GM06990 (cell line): ENCODE data around the gene CHST9.

Source experiments
- DNase-seq: peaks from one replicate; pipeline ENCODE4 v3.0.0-alpha.2; 2011; ENCODE audit not compliant: insufficient read length; ENCODE audit errors: extremely low read depth
- H3K27me3 ChIP-seq: replicated peaks from 2 replicates; pipeline ENCODE4 v1.6.0; 2011; ENCODE audit warnings: low read length; ENCODE audit not compliant: control insufficient read depth, insufficient read depth
- H3K36me3 ChIP-seq: 2 replicates; pipeline ENCODE4 v1.5.1; 2011; ENCODE audit warnings: low read length; ENCODE audit not compliant: control insufficient read depth, insufficient read depth
- H3K4me3 ChIP-seq: replicated peaks from 2 replicates; pipeline ENCODE4 v1.5.1; 2011; ENCODE audit warnings: low read depth, mild to moderate bottlenecking, control low read depth, low read length
- TF ChIP-seq, protein P1 (sequence below): IDR thresholded peaks from 2 replicates; pipeline ENCODE4 v1.5.1; 2011; ENCODE audit warnings: low read length, control low read depth, mild to moderate bottlenecking, inconsistent platforms; ENCODE audit not compliant: insufficient read depth, poor library complexity, severe bottlenecking

Gene CHST9

DNA sequence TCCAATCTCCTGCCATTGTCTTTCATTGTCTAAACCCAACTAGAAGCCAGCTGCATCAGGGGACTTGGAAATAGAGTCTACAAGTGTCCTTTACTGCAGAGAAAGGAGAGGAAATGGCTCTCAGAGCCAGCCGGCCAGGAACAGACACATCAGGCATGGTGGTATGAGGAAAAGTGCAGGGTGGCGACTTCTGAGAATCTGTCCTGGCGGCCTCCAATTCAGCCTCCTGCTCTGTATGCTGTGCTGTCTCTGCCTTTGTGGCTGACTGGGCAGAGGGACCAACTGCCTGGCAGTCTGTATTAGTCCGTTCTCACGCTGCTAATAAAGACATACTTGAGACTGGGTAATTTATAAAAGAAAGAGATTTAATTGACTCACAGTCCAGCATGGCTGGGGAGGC is 282.8 kb downstream of the CHST9 start:
- Histone ChIP-seq H3K27me3 (no peaks in the 10 kb centered on the region), H3K36me3 (no peaks in the 10 kb centered on the region), H3K4me3 (no peak overlapping the region)
- no peak for DNase-seq
- TF ChIP-seq, protein P1, sequence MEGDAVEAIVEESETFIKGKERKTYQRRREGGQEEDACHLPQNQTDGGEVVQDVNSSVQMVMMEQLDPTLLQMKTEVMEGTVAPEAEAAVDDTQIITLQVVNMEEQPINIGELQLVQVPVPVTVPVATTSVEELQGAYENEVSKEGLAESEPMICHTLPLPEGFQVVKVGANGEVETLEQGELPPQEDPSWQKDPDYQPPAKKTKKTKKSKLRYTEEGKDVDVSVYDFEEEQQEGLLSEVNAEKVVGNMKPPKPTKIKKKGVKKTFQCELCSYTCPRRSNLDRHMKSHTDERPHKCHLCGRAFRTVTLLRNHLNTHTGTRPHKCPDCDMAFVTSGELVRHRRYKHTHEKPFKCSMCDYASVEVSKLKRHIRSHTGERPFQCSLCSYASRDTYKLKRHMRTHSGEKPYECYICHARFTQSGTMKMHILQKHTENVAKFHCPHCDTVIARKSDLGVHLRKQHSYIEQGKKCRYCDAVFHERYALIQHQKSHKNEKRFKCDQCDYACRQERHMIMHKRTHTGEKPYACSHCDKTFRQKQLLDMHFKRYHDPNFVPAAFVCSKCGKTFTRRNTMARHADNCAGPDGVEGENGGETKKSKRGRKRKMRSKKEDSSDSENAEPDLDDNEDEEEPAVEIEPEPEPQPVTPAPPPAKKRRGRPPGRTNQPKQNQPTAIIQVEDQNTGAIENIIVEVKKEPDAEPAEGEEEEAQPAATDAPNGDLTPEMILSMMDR: no peak

DNA sequence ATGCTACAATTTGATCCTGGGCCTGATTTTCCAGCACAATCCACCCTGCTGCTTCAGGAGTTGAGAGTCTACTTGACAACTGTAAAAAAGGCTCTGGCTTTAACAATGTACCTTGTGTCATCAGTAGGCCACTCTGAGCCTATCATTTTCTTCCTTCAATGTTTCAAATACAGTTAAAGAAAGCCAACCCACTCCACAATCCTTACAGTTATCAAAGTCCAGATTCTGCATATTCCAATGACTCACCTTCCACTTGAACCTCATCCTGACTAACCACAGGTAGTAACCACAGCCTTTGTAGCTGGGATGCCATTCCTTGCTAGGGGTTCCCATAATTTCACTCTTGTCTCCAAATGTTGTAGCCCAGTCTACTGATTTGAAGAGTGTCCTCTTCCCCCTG is 284.1 kb downstream of the CHST9 start:
- Histone ChIP-seq H3K4me3 (no peak overlapping the region), H3K27me3 (no peaks in the 10 kb centered on the region), H3K36me3 (no peaks in the 10 kb centered on the region)
- no peak for DNase-seq
- TF ChIP-seq, protein P1: no peak

DNA sequence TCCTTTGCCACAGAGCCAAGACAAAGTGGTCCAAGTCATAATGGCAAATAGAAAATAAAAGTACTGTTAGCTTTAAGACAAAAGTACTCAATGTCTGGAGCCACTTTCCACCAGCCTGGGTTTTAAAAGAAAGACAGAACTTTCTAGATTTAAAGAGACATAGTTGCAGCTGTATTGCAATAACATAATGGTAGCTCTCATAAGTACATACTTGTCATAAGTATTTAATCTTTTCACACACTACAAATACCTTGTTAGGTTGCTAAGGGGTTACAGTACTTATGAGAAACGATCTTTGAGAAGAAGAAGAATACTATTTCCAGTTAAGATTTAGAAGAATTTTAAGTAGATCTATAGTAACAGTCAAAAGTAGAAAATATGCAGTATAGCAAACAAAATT is 290.7 kb downstream of the CHST9 start:
- DNase-seq: no peak
- Histone ChIP-seq H3K4me3 (no peak overlapping the region), H3K36me3 (no peaks in the 10 kb centered on the region), H3K27me3 (no peaks in the 10 kb centered on the region)
- TF ChIP-seq, protein P1: no peak

DNA sequence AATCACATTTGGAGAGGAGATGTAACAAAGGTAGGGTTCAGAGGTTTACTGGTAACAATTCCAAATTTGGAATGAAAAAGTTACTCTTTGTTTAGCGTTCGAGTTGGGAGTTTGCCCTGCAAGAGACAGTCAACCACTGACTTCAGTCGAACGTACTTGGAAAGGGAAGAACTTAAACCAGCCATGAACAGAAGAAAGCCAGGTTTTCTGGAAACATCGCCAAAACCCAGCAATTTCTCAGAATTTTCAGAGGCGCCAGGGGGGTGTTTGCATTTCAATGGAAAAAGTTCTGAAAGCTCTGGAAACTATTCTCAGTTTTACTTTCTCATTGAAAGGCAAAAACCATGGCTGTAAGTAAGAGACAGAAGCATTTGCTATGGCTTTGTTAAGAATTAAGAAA is 291.1 kb downstream of the CHST9 start:
- Histone ChIP-seq H3K36me3 (no peaks in the 10 kb centered on the region), H3K4me3 (no peak overlapping the region), H3K27me3 (no peaks in the 10 kb centered on the region)
- TF ChIP-seq, protein P1: no peak
- DNase-seq: no peak

DNA sequence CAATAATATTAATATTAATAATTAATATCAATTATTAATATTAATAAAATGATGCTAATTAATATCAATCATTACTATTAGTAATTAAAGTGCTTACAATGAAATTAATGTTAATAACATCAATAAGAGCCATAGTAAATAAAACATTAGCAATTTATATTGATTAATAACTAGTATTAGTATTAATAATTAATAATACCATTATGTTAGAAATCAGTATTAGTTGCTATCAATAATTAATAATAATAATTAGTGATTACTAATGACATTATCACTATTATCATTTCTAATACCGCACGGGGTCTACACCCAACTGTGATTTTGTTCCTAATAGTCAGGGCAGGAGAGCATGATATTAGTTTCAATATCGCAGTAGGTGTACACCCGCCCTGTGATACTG is 296.8 kb downstream of the CHST9 start:
- Histone ChIP-seq H3K36me3 (no peaks in the 10 kb centered on the region), H3K27me3 (no peaks in the 10 kb centered on the region), H3K4me3 (no peak overlapping the region)
- TF ChIP-seq, protein P1: no peak
- no peak for DNase-seq

- no peak overlapping the region for H3K4me3 ChIP-seq
- TF ChIP-seq, protein P1: no peak
These were observed 310.0 kb downstream of the CHST9 start for GRCh38 chr18:26875040-26875654.

More at GRCh38 chr18:26875040-26875654, 310.0 kb downstream of the CHST9 start:
- Histone ChIP-seq H3K27me3 (no peaks in the 10 kb centered on the region), H3K36me3 (no peaks in the 10 kb centered on the region)
- no peak for DNase-seq
